ENCODE results near the gene CD19. TPM values are rescaled to one million over a fixed set of nuclear protein-coding genes. Genes with fewer than 3 reads are reported as not detected.
"Not testable (repeated sequence)": the region's sequence is repeated elsewhere in the genome, so short reads cannot be mapped to it uniquely, and the experiment has no call there.

CD19 gene
- polyA plus RNA-seq, 3 donors: 0.28 to 0.75 (median 0.65) TPM

- peak overlapping the region; percentile 98 for H2AFZ ChIP-seq (ENCODE audit: insufficient read depth, low read depth, low read length, poor library complexity, severe bottlenecking)
- peaks cover 10% of the 10 kb centered on the region for H4K20me1 ChIP-seq (ENCODE audit: insufficient read depth, low read length)
- no peaks in the 10 kb centered on the region for H3K27me3 ChIP-seq (ENCODE audit: control insufficient read depth in 2 of 2, insufficient read depth in 2 of 2, low read length in 2 of 2)
- peak overlapping the region; percentile 91 to 97 (median 94) for H3K27ac Mint-ChIP-seq
- peak overlapping the region; percentile 90 to 95 for H3K27ac ChIP-seq (ENCODE audit: low read depth in 1 of 2, low read length in 2 of 2)
- H3K4me1 ChIP-seq (ENCODE audit: control insufficient read depth in 1 of 2, insufficient read depth in 2 of 2, low read length in 2 of 2): peaks cover 14 to 20% of the 10 kb centered on the region in 2 donors
- DNase-seq: peak; percentile 38 to 69 (median 63)
- 0% methylated on average over 36 of the region's 48 CpGs for WGBS (ENCODE audit: insufficient coverage)
- peaks cover 0 to 7% (median 0%) of the 10 kb centered on the region in 3 donors for H3K27me3 Mint-ChIP-seq (ENCODE audit: low read depth in 3 of 3)
- peaks cover 0 to 6% of the 10 kb centered on the region in 2 donors for H3K36me3 ChIP-seq (replicated peaks in 1 of 2; ENCODE audit: control insufficient read depth in 1 of 2, insufficient read depth in 2 of 2, low read length in 2 of 2)
- no peaks in the 10 kb centered on the region for H3K9me3 Mint-ChIP-seq
- no peaks in the 10 kb centered on the region for H3K9me3 ChIP-seq (replicated peaks in 1 of 2; ENCODE audit: control insufficient read depth in 1 of 2, insufficient read depth in 1 of 2, low read length in 2 of 2)
- H3K4me3 ChIP-seq (replicated peaks in 1 of 3; ENCODE audit: low read depth in 2 of 3, low read length in 3 of 3): peak overlapping the region; percentile 70 to 96 (median 79)
- peak overlapping the region; percentile 95 for H3K4me2 ChIP-seq (replicated peaks; ENCODE audit: extremely low read depth, low read length, poor library complexity, severe bottlenecking)
- no peak for TF ChIP-seq CTCF (IDR thresholded peaks at IDR 0.05)
- peaks cover 8% of the 10 kb centered on the region for H3K79me2 ChIP-seq (ENCODE audit: insufficient read depth, low read length)
- H3K36me3 Mint-ChIP-seq: peaks cover 7 to 19% of the 10 kb centered on the region in 2 donors
- intact Hi-C loops (cut with micrococcal nuclease): loop anchor here in 1 of 2 donors (10.0 kb wide), 2 partner anchors 81 to 371 kb away; partner anchors contain the start of genes SGF29 and TUFM
- H3K4me1 Mint-ChIP-seq: peaks cover 20% of the 10 kb centered on the region
- peak overlapping the region; percentile 98 for H3K9ac ChIP-seq (ENCODE audit: insufficient read depth, low read length, poor library complexity, severe bottlenecking)
- H3K4me3 Mint-ChIP-seq: peak overlapping the region; percentile 94 to 97
Observed at GRCh38 chr16:28925386-28926228, 6.2 kb upstream of the CD19 start.

- Histone ChIP-seq H3K4me1 (ENCODE audit: control insufficient read depth in 1 of 2, insufficient read depth in 2 of 2, low read length in 2 of 2) (peaks cover 20 to 25% of the 10 kb centered on the region in 2 donors), H4K20me1 (ENCODE audit: insufficient read depth, low read length) (peaks cover 10% of the 10 kb centered on the region), H2AFZ (ENCODE audit: insufficient read depth, low read depth, low read length, poor library complexity, severe bottlenecking) (peak overlapping the region; percentile 98), H3K9ac (ENCODE audit: insufficient read depth, low read length, poor library complexity, severe bottlenecking) (peak overlapping the region; percentile 98), H3K4me2 (replicated peaks; ENCODE audit: extremely low read depth, low read length, poor library complexity, severe bottlenecking) (peak overlapping the region; percentile 95), H3K27ac (ENCODE audit: low read depth in 1 of 2, low read length in 2 of 2) (peak overlapping the region in 1 of 2 donors; percentile 95), H3K4me3 (replicated peaks in 1 of 3; ENCODE audit: low read depth in 2 of 3, low read length in 3 of 3) (peak overlapping the region in 2 of 3 experiments; percentile 70 to 96)
- H3K79me2 ChIP-seq (ENCODE audit: insufficient read depth, low read length); H3K9me3 Mint-ChIP-seq; H3K9me3 ChIP-seq (replicated peaks in 1 of 2; ENCODE audit: control insufficient read depth in 1 of 2, insufficient read depth in 1 of 2, low read length in 2 of 2); DNase-seq; H3K27me3 ChIP-seq (ENCODE audit: control insufficient read depth in 2 of 2, insufficient read depth in 2 of 2, low read length in 2 of 2); H3K27me3 Mint-ChIP-seq (ENCODE audit: low read depth in 3 of 3); H3K36me3 ChIP-seq (replicated peaks in 1 of 2; ENCODE audit: control insufficient read depth in 1 of 2, insufficient read depth in 2 of 2, low read length in 2 of 2): not testable (repeated sequence)
- peaks cover 25% of the 10 kb centered on the region for H3K4me1 Mint-ChIP-seq
- H3K4me3 Mint-ChIP-seq: peak overlapping the region; percentile 94 to 97
- H3K36me3 Mint-ChIP-seq: peaks cover 4 to 12% of the 10 kb centered on the region in 2 donors
- intact Hi-C loops (cut with micrococcal nuclease): loop anchor here in 1 of 2 donors (10.0 kb wide), 2 partner anchors 81 to 371 kb away; partner anchors contain the start of genes SGF29 and TUFM
- H3K27ac Mint-ChIP-seq: peak overlapping the region in 6 of 7 donors; percentile 91 to 96 (median 93)
- no CpG with 5 or more reads among the region's 2 CpGs for WGBS (ENCODE audit: insufficient coverage)
Observed at GRCh38 chr16:28926284-28926683, 5.5 kb upstream of the CD19 start.
